Left ventricle myocardium superior (tissue), 1 donor: Measurements from ENCODE around the gene RNPEP. TPM values are rescaled to one million over a fixed set of nuclear protein-coding genes. Genes with fewer than 3 reads are reported as not detected.

Source experiments
- ATAC-seq: fragments of 200-7000 bp; cut with Tn5 transposase; one replicate; pipeline ENCODE4 v1.9.1; 2020; ENCODE audit warnings: mild to moderate bottlenecking, moderate library complexity
- DNase-seq: peaks from one replicate; pipeline ENCODE4 v3.0.0-alpha.2; 2020
- intact Hi-C: fragments of 100-400 bp; cut with micrococcal nuclease; formaldehyde crosslinking; loops from one replicate; pipeline ENCODE4 v1.11.0; 2022
- total RNA-seq: library from RNA; stranded (reverse); fragmentation: NEBNext Ultra II Directional; extraction: Animal tissue kit (Norgen Biotek cat#: 25700); gene quantifications from one replicate; pipeline ENCODE4 v1.2.1, GENCODE V29; 2021
- donor health status: DM: no; HTN: yes; CAD: no; lungs with severe emphysema.

RNPEP gene
- total RNA-seq, 1 donor from 2014 or later, result 11.6 TPM

GRCh38 chr1:202005958-202006357, 23.5 kb downstream of the RNPEP start:
- intact Hi-C loops, result no loop called here
- DNase-seq (no peak), ATAC-seq (no peak)

- DNase-seq (no peak), ATAC-seq (peak; percentile 14)
- intact Hi-C loops, result no loop called here
Measured at GRCh38 chr1:202007304-202007703, 24.9 kb downstream of the RNPEP start.

GRCh38 chr1:202007805-202008489, 25.5 kb downstream of the RNPEP start:
- ATAC-seq (no peak), DNase-seq (no peak)
- intact Hi-C loops, result no loop called here

- ATAC-seq (peak; percentile 80), DNase-seq (peak; percentile 51)
- intact Hi-C loops, result no loop called here
Measured at GRCh38 chr1:202009326-202010179, 27.1 kb downstream of the RNPEP start.

GRCh38 chr1:202010180-202011015, 27.9 kb downstream of the RNPEP start, which contains the start of gene ELF3:
TSS of gene ELF3 (plus strand) at chr1:202010587. CDS start at chr1:202011137, 550 bp downstream.
- ATAC-seq (peak; percentile 77), DNase-seq (no peak)
- intact Hi-C loops, result no loop called here

GRCh38 chr1:202011994-202012393, 29.5 kb downstream of the RNPEP start:
- DNase-seq, result no peak
- ATAC-seq, result no peak
- intact Hi-C loops, result no loop called here

- no peak for ATAC-seq
- intact Hi-C loops, result no loop called here
- DNase-seq, result no peak
Measured at GRCh38 chr1:202012544-202013478, 30.4 kb downstream of the RNPEP start.

GRCh38 chr1:202013603-202014002, 31.2 kb downstream of the RNPEP start:
- DNase-seq (no peak), ATAC-seq (no peak)
- intact Hi-C loops, result no loop called here

GRCh38 chr1:202014060-202014459, 31.6 kb downstream of the RNPEP start:
- ATAC-seq (no peak), DNase-seq (no peak)
- intact Hi-C loops, result no loop called here

GRCh38 chr1:202014915-202015661, 32.6 kb downstream of the RNPEP start:
- ATAC-seq (no peak), DNase-seq (no peak)
- intact Hi-C loops, result no loop called here

GRCh38 chr1:202015662-202015937, 33.2 kb downstream of the RNPEP start:
- DNase-seq, result no peak
- intact Hi-C loops, result no loop called here
- no peak for ATAC-seq

- no peak for DNase-seq
- ATAC-seq, result no peak
- intact Hi-C loops, result no loop called here
Measured at GRCh38 chr1:202016022-202016810, 33.8 kb downstream of the RNPEP start.

GRCh38 chr1:202016811-202017748, 34.6 kb downstream of the RNPEP start:
- no peak for ATAC-seq
- intact Hi-C loops, result no loop called here
- DNase-seq, result no peak

- DNase-seq (no peak), ATAC-seq (no peak)
- intact Hi-C loops, result no loop called here
Measured at GRCh38 chr1:202017749-202018467, 35.5 kb downstream of the RNPEP start.

GRCh38 chr1:202018468-202019234, 36.2 kb downstream of the RNPEP start:
- intact Hi-C loops, result no loop called here
- ATAC-seq (peak; percentile 44), DNase-seq (no peak)
